ENCODE results near the gene WIPI1. TPM values are rescaled to one million over a fixed set of nuclear protein-coding genes. Genes with fewer than 3 reads are reported as not detected.

Gene WIPI1
- total RNA-seq, 4 donors from 2014 or later = 62.6 to 313 (median 97.1) TPM

DNA sequence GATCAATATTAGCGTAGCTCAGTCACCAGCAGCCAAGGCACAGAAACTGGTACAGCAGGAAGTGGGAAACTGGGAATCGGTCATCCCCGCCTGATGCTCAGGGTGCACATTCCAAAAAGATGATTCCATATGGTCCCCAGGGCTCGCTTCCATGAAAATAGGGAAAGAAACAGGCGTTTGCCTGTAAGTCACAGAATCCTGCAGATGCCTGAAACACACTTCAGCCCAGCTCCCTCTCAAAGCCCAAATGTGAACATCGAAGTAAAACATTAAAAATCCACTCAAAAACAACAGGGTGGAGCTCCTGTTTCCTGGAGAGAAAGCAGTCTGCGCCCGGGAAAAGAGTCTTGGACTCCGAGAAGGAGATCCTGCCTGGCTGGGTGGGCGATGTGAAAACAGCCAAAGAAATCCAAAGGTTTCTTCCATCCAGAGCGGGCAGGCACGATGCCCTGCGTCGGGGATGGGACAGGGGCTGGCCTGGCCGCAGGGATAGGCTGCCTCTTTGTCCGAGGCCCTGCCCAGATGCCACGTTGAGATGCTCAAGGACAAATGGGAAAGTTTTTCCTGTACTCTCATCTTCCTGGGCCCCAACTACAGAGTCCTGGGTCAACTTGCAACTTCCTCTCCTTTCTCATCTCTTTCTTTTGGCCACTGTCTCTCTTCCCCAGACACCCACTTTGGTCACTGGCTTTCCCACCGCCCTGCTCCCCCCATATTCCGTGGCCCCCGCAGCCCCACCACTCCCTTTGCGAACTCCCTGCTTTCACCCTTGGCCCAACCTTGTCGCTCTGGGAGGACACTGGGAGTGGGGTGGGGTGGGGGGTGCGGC is 743 bp downstream of the WIPI1 start:
- intact Hi-C loops (cut with DNase I; ENCODE audit: low total_unique reads) = no loop called here
- in situ Hi-C loops (cut with MboI; ENCODE audit: low pct_ligation_motif_present in 1 of 4, low pct_unique_long_range_greater_than_20kb in 1 of 4, low sequenced_read_pairs in 3 of 4) = loop anchor here in 2 of 4 donors (10.0 to 25.0 kb wide), 2 partner anchors 202 to 294 kb away; no protein-coding TSS in a partner anchor
- H3K4me3 ChIP-seq = peak overlapping the region; percentile 64 to 89 (median 76)
- DNase-seq = peak; percentile 82
- H3K9me3 ChIP-seq = no peaks in the 10 kb centered on the region
- H3K36me3 ChIP-seq = no peaks in the 10 kb centered on the region
- H3K4me1 ChIP-seq = peaks cover 14 to 58% (median 39%) of the 10 kb centered on the region in 4 donors
- TF ChIP-seq POLR2AphosphoS5 (IDR thresholded peaks at IDR 0.05) (peak; percentile 60 to 66 (median 63)), POLR2A (IDR thresholded peaks at IDR 0.05) (peak; percentile 70), EP300 (IDR thresholded peaks at IDR 0.05; ENCODE audit: low read depth) (no peak)
- peak overlapping the region; percentile 96 to 99 (median 98) for H3K27ac ChIP-seq
- H3K27me3 ChIP-seq = no peaks in the 10 kb centered on the region
- WGBS, 2 donors (ENCODE audit: low coverage in 1 of 2) = 10 to 25% methylated on average over 8 to 23 of the region's 23 CpGs

DNA sequence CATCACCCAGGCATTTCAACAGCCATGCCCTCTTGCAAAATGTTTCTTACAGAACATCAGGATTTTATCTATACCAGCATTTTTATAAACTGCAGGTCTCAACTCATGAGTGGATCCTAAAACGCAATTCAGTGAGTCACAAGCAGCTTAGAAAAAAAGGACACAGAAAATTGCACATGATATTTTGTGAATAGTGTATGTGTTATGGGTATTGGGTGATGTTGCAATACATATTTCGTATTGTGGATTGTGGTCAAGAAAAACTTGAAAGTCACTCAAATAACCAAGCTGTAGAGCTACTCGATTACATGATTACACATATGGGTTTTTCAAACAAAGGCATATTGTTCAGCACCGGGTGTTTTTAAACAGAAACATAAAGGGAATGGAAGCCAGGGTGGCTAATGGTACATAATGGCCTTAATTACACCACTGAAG is 1.4 kb downstream of the WIPI1 start:
- peaks cover 14 to 59% (median 45%) of the 10 kb centered on the region in 4 donors for H3K4me1 ChIP-seq
- intact Hi-C loops (cut with DNase I; ENCODE audit: low total_unique reads) (no loop called here), in situ Hi-C loops (cut with MboI; ENCODE audit: low pct_ligation_motif_present in 1 of 4, low pct_unique_long_range_greater_than_20kb in 1 of 4, low sequenced_read_pairs in 3 of 4) (loop anchor here in 2 of 4 donors (10.0 to 25.0 kb wide), 2 partner anchors 201 to 294 kb away; no protein-coding TSS in a partner anchor)
- H3K4me3 ChIP-seq = peak overlapping the region in 3 of 4 donors; percentile 75 to 89 (median 77)
- no peaks in the 10 kb centered on the region for H3K36me3 ChIP-seq
- H3K9me3 ChIP-seq = no peaks in the 10 kb centered on the region
- peak overlapping the region; percentile 96 to 99 (median 98) for H3K27ac ChIP-seq
- peak in 1 of 3 donors; percentile 9 for TF ChIP-seq POLR2AphosphoS5 (IDR thresholded peaks at IDR 0.05)
- TF ChIP-seq, protein P1, sequence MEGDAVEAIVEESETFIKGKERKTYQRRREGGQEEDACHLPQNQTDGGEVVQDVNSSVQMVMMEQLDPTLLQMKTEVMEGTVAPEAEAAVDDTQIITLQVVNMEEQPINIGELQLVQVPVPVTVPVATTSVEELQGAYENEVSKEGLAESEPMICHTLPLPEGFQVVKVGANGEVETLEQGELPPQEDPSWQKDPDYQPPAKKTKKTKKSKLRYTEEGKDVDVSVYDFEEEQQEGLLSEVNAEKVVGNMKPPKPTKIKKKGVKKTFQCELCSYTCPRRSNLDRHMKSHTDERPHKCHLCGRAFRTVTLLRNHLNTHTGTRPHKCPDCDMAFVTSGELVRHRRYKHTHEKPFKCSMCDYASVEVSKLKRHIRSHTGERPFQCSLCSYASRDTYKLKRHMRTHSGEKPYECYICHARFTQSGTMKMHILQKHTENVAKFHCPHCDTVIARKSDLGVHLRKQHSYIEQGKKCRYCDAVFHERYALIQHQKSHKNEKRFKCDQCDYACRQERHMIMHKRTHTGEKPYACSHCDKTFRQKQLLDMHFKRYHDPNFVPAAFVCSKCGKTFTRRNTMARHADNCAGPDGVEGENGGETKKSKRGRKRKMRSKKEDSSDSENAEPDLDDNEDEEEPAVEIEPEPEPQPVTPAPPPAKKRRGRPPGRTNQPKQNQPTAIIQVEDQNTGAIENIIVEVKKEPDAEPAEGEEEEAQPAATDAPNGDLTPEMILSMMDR (IDR thresholded peaks at IDR 0.05) = no peak
- no peaks in the 10 kb centered on the region for H3K27me3 ChIP-seq
- DNase-seq = no peak
- 22 to 32% methylated on average over 4 of the region's 4 CpGs for WGBS, 2 donors (ENCODE audit: low coverage in 1 of 2)

DNA sequence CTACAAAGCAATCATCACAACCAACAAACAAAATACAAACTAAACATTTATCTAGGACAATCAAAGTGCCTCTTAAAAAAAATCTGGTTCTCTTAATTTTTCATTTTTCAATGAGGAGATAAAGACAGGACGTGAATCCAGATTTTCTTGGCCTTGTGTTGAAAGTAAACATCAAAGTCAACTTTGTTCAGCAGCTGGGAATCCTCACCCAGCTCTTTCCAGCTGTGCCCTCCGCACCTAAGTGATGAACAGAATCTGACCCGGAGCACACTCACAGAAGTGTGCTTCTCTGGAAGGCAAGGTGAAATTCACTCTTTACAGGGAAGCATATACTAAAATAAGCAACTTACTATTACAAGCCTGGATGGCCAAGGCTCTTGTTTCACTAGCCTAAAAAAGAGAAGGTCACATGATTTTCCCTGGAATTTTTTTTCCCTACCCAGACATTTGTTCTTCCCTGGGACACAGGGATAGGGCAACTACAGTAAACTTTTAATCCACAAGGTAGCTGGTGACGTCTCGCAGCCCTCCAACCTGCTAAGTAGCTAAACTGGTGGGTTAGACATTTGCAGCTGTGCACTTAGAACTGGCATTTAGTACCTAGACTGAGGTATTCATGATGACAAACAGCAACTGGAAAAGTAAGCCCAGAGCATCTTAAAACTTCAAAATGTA is 3.2 kb downstream of the WIPI1 start:
- Histone ChIP-seq H3K36me3 (peaks cover 0 to 14% (median 7%) of the 10 kb centered on the region in 4 donors), H3K27me3 (no peaks in the 10 kb centered on the region), H3K9me3 (no peaks in the 10 kb centered on the region), H3K4me3 (no peak overlapping the region), H3K4me1 (peaks cover 14 to 60% (median 47%) of the 10 kb centered on the region in 4 donors), H3K27ac (peak overlapping the region in 2 of 4 donors; percentile 75 to 99)
- 59 to 62% methylated on average over 2 to 5 of the region's 5 CpGs for WGBS, 2 donors (ENCODE audit: low coverage in 1 of 2)
- TF ChIP-seq POLR2AphosphoS5 (IDR thresholded peaks at IDR 0.05) (no peak), POLR2A (IDR thresholded peaks at IDR 0.05) (no peak), EP300 (IDR thresholded peaks at IDR 0.05; ENCODE audit: low read depth) (no peak)
- TF ChIP-seq, protein P1 (IDR thresholded peaks at IDR 0.05) = no peak
- in situ Hi-C loops (cut with MboI; ENCODE audit: low pct_ligation_motif_present in 1 of 4, low pct_unique_long_range_greater_than_20kb in 1 of 4, low sequenced_read_pairs in 3 of 4) = loop anchor here in 2 of 4 donors (10.0 to 25.0 kb wide), 2 partner anchors 199 to 292 kb away; no protein-coding TSS in a partner anchor
- intact Hi-C loops (cut with DNase I; ENCODE audit: low total_unique reads) = no loop called here
- no peak for DNase-seq

DNA sequence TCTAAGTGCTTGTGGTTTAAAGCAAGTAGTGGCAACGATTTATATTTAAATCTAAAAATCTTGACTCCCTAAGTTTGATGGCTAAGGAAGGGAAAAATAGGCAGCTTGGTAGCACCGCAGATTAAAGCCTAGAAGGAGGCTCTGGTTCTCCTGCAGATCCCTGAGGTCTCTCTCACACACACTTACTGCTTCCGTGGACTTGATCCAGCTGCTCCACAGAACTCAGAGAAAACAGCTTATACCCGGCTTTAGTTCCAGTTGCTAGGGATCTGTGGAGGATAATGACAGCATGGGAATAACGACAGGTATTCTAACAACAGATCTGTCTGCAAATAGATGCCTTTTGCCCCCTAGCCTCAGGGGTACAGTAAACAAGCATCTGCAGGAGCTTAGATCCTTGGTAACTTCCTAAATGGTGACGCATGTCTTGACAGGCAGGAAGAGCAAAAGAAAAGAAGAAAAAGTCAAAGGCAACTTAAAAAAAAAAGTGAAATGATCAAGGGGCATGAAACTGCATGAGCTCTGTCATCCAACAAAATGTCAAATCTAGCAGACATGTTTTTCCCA is 4.5 kb downstream of the WIPI1 start:
- Histone ChIP-seq H3K4me1 (peaks cover 10 to 53% (median 40%) of the 10 kb centered on the region in 4 donors), H3K4me3 (no peak overlapping the region), H3K9me3 (no peaks in the 10 kb centered on the region), H3K27me3 (no peaks in the 10 kb centered on the region), H3K36me3 (peaks cover 0 to 27% (median 12%) of the 10 kb centered on the region in 4 donors), H3K27ac (peak overlapping the region; percentile 61 to 81 (median 74))
- in situ Hi-C loops (cut with MboI; ENCODE audit: low pct_ligation_motif_present in 1 of 4, low pct_unique_long_range_greater_than_20kb in 1 of 4, low sequenced_read_pairs in 3 of 4) (loop anchor here in 2 of 4 donors (10.0 to 25.0 kb wide), 2 partner anchors 198 to 291 kb away; no protein-coding TSS in a partner anchor), intact Hi-C loops (cut with DNase I; ENCODE audit: low total_unique reads) (no loop called here)
- DNase-seq = no peak
- WGBS, 2 donors (ENCODE audit: low coverage in 1 of 2) = 70 to 75% methylated on average over 3 to 6 of the region's 6 CpGs
- TF ChIP-seq, protein P1 (IDR thresholded peaks at IDR 0.05) = no peak
- TF ChIP-seq POLR2AphosphoS5 (IDR thresholded peaks at IDR 0.05) (no peak), EP300 (IDR thresholded peaks at IDR 0.05; ENCODE audit: low read depth) (no peak), POLR2A (IDR thresholded peaks at IDR 0.05) (no peak)
